AG04449 (cell line): ENCODE data around the gene FGF19.

Source experiments
- CTCF ChIA-PET: fragments of 350-600 bp; formaldehyde crosslinking; extraction: SDS; loops from one replicate; lab custom pipeline; 2021; ENCODE audit warnings: antibody characterized with exemption; lab: Yijun Ruan, JAX
- POLR2A ChIA-PET: fragments of 400-600, 350-600 bp; formaldehyde crosslinking; extraction: SDS; loops from one replicate; lab custom pipeline; 2020; ENCODE audit warnings: antibody characterized with exemption, inconsistent platforms; lab: Yijun Ruan, JAX
- DNase-seq: peaks from one replicate; pipeline ENCODE4 v3.0.0-alpha.2; 2010; ENCODE audit warnings: low read depth, low spot score
- H3K4me3 ChIP-seq: 2 replicates; pipeline ENCODE4 v1.5.1; 2011; ENCODE audit warnings: low read depth, mild to moderate bottlenecking, control low read depth, low read length
- TF ChIP-seq, protein P1 (sequence below): IDR thresholded peaks from one replicate; pipeline ENCODE4 v1.5.1; 2011; ENCODE audit warnings: mild to moderate bottlenecking, moderate library complexity, low read length, control low read depth, inconsistent platforms; ENCODE audit not compliant: insufficient read depth; ENCODE audit errors: missing control alignments

FGF19 gene

DNA sequence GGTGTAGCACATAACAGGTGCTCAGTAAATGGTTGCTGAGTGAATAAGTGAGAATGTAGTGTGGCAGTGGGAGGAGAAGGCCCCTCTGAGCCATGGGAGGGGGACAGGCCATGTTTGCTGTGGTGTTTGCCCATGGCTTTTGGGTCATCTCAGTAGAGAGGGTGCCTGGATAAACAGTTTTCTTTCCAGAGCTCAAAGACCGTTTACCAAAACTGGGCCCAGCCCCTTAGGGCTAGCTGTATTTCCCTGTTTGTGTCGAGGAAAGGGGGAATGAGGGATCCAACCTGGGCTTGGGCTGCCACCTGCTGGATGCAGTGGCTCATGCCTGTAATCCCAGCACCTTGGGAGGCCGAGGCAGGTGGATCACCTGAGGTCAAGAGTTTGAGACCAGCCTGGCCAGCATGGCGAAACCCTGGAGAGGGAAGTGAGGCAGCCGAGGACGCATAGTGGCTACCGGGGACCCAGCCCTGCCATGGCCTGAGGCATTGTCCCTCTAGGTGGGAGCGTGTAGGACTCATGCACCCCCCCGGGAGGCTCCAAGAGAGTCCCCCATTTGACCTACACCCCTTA lies 20.0 kb downstream of the FGF19 start:
- POLR2A ChIA-PET = no interaction called here
- H3K4me3 ChIP-seq = no peak overlapping the region
- CTCF ChIA-PET = interaction anchor here (0.8 to 3.2 kb wide), 7 partner anchors 8 to 582 kb away, joined by 3 to 13 read pairs (median 7); partner anchors contain the start of gene LTO1
- TF ChIP-seq, protein P1, sequence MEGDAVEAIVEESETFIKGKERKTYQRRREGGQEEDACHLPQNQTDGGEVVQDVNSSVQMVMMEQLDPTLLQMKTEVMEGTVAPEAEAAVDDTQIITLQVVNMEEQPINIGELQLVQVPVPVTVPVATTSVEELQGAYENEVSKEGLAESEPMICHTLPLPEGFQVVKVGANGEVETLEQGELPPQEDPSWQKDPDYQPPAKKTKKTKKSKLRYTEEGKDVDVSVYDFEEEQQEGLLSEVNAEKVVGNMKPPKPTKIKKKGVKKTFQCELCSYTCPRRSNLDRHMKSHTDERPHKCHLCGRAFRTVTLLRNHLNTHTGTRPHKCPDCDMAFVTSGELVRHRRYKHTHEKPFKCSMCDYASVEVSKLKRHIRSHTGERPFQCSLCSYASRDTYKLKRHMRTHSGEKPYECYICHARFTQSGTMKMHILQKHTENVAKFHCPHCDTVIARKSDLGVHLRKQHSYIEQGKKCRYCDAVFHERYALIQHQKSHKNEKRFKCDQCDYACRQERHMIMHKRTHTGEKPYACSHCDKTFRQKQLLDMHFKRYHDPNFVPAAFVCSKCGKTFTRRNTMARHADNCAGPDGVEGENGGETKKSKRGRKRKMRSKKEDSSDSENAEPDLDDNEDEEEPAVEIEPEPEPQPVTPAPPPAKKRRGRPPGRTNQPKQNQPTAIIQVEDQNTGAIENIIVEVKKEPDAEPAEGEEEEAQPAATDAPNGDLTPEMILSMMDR = peak; percentile 25
- no peak for DNase-seq

DNA sequence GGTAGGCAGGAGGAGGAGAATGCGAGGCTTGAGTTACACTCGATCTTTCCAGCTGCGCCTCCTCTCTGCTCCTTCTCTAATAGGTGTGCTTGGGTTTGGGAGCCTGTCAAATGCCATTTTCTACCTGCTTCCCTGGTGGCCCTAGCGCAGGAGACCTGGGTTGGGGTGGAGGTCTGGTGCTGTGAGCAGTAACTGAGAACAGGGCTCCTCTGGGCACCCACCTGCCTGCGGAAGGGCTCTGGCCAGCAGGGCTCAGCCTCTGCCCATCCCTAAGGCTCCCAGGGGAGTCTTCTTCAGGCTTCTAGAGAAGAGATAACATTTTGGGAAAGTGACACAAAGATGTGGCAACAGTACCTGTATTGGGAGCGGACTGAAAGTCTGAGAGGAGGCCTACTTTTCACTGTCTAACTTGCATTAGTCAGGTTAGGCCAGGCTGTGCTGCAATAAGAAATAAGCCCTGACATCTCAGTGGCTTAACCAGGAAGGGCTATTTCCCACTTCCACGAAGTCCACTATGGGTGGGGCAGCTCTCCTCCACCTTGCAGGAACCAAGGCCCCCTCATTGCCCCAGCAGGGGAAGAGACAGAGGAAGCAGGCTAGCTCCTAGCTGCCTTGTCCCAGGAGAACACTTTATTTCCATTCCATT lies 21.0 kb downstream of the FGF19 start:
- ChIA-PET POLR2A (no interaction called here), CTCF (interaction anchor here (1.1 kb wide), 1 partner anchor 581 kb away, joined by 13 read pairs; no protein-coding TSS in a partner anchor)
- TF ChIP-seq, protein P1 = no peak
- H3K4me3 ChIP-seq = no peak overlapping the region
- DNase-seq = no peak

DNA sequence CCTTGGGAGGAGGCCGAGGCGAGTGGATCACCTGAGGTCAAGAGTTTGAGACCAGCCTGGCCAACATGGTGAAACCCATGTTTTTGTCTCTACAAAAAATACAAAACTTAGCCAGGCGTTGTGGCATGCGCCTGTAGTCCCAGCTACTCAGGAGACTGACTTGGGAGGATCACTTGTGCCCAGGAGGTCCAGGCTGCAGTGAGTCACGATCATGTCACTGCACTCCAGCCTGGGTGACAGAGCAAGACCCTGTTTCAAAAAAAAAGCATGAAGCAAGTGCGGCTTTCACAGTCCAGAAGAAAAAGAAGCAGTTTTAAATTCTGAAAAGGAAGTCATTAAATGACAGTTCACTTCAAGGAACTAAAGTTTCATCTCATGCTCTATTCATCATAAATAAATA lies 21.6 kb downstream of the FGF19 start:
- TF ChIP-seq, protein P1 = no peak
- no peak overlapping the region for H3K4me3 ChIP-seq
- POLR2A ChIA-PET = no interaction called here
- CTCF ChIA-PET = no interaction called here
- no peak for DNase-seq

DNA sequence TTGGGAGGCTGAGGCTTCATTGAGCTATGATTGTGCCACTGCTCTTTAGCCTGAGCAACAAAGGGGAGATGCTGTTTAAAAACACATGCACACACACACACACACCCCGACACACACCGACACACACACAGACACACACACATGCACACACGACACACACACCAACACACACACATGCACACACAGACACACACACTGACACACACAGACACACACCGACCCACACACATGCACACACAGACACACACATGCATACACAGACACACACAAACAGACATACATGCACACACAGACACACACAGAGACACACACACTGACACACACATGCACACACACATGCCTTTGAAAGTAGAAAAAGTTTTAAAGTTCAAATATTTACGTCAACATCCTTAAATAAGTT lies 23.1 kb downstream of the FGF19 start:
- POLR2A ChIA-PET = no interaction called here
- no peak overlapping the region for H3K4me3 ChIP-seq
- no peak for DNase-seq
- CTCF ChIA-PET = interaction anchor here (0.8 kb wide), 1 partner anchor 10 kb away, joined by 3 read pairs; no protein-coding TSS in a partner anchor
- TF ChIP-seq, protein P1 = no peak

DNA sequence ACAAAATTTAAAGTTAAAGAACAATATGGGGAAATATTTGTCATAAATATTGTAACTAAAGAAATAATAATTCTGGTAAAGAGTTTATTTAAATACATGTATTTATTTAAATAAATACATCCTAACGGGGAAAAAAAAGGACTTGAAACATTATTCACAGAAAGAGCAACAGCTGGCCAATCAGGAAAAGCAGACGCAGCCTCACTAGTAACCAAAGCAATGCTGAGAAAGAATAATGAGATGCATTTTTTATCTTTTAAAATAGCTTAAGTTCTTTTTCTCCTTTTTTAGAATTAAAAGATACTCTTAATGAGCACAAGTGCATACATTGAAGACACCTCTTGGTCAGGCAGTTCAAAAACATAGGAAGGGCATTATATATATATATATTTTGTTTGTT lies 26.1 kb downstream of the FGF19 start:
- TF ChIP-seq, protein P1 = no peak
- ChIA-PET POLR2A (no interaction called here), CTCF (interaction anchor here (1.1 to 2.3 kb wide), 4 partner anchors 211 to 577 kb away, joined by 3 to 8 read pairs (median 5); no protein-coding TSS in a partner anchor)
- no peak for DNase-seq
- H3K4me3 ChIP-seq = no peak overlapping the region
